ENCODE results near the gene SNPH.

DNA sequence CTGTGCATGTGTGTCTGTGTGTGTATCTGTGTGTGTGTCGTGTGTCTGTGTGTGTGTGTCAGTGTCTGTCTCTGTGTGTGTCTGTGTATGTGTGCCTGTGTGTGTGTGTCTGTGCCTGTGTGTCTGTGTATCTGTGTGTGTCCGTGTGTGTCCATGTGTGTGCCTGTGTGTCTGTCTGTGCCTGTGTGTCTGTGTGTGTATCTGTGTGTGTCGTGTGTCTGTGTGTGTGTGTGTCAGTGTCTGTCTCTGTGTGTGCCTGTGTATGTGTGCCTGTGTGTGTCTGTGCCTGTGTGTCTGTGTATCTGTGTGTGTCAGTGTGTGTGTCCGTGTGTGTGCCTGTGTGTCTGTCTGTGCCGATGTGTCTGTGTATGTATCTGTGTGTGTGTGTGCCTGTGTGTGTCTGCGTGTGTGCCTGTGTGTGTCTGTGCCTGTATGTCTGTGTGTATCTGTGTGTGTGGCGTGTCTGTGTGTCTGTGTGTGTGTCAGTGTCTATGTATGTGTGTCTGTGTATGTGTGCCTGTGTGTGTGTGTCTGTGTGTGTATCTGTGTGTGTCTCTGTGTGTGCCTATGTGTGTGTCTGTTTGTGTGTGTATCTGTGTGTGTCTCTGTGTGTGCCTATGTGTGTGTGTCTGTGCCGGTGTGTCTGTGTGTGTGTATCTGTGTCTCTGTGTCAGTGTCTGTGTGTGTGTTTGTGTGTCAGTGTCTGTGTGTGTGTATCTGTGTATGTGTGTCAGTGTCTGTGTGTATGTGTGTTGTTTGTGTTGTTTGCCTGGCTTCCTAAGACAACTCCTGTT, 11.6 kb downstream of the SNPH start:
- no peak for TF ChIP-seq EZH2 (IDR thresholded peaks at IDR 0.05; ENCODE audit: borderline replicate concordance, low read length)
- TF ChIP-seq, protein P1, sequence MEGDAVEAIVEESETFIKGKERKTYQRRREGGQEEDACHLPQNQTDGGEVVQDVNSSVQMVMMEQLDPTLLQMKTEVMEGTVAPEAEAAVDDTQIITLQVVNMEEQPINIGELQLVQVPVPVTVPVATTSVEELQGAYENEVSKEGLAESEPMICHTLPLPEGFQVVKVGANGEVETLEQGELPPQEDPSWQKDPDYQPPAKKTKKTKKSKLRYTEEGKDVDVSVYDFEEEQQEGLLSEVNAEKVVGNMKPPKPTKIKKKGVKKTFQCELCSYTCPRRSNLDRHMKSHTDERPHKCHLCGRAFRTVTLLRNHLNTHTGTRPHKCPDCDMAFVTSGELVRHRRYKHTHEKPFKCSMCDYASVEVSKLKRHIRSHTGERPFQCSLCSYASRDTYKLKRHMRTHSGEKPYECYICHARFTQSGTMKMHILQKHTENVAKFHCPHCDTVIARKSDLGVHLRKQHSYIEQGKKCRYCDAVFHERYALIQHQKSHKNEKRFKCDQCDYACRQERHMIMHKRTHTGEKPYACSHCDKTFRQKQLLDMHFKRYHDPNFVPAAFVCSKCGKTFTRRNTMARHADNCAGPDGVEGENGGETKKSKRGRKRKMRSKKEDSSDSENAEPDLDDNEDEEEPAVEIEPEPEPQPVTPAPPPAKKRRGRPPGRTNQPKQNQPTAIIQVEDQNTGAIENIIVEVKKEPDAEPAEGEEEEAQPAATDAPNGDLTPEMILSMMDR (conservative IDR thresholded peaks at IDR 0.05 in 1 of 2, IDR thresholded peaks at IDR 0.05 in 1 of 2; ENCODE audit: extremely low read depth in 1 of 2, insufficient read depth in 1 of 2, low read depth in 1 of 2, low read length in 2 of 2), result no peak

Measured in mammary epithelial cell (primary cell).